ENCODE results near the gene TTC13.

TTC13 gene

DNA sequence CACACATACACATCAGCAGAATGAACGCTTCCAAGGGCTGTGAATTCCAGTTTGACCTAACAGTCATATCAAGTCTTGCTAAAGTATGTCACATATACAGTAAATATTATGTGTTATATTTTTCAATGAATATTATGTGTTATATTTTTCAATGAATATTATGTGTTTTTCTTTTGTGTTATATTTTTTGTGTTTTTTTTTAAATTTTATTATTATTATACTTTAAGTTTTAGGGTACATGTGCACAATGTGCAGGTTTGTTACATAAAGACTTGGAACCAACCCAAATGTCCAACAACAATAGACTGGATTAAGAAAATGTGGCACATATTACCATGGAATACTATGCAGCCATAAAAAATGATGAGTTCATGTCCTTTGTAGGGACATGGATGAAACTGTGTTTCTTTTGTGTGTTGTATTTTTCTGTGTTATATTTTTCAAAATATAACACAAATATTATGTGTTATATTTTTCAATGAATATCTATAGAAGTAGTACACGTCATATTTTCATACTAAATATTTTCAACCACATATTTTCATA is 35.5 kb downstream of the TTC13 start:
- no peak for DNase-seq (ENCODE audit: low spot score)

DNA sequence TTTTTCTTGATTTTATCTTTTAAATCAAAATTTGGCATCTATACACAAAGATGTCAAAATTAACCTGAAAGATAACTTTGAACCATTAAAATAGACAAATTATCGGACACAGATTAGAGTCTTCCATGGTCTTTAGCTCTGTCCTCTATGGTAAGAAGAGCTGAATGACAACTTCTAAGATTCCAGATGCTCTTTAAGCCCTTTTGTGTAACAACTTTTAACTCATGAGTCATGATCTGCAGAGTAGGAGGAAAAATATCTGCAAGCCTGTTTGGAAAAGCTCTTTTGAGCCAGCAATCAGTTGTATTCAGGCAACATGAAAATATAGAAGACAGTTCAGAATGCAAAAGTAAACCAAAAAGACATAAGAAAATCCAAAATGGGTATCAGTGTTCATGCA is 37.8 kb downstream of the TTC13 start:
- no peak for DNase-seq (ENCODE audit: low spot score)

GRCh38 chr1:230939806-230940489 is 38.7 kb downstream of the TTC13 start:
- no peak for DNase-seq (ENCODE audit: low spot score)

DNA sequence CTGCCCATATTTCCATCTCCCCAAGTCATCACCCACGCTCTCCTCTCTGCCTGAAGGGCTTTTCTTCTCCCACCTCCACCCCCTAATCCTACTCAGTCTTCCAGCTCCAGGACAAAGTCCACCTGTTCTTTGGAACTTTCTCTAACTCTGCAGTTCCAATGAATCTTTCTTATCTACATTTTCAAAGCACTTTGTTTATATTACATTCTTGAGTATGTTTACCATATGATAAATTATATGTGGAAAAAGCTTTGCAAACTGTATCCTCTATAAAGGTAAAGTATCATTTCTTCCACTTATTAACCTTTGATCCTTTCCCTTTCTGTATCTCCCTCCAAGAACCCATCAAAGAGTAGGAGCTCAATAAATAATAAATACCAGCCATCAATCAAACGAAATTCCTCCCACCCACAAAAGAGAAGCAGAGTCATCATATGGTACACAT is 39.7 kb downstream of the TTC13 start:
- DNase-seq (ENCODE audit: low spot score): no peak

- no peak for DNase-seq (ENCODE audit: low spot score)
These were observed 41.3 kb downstream of the TTC13 start for GRCh38 chr1:230937371-230937770.

DNA sequence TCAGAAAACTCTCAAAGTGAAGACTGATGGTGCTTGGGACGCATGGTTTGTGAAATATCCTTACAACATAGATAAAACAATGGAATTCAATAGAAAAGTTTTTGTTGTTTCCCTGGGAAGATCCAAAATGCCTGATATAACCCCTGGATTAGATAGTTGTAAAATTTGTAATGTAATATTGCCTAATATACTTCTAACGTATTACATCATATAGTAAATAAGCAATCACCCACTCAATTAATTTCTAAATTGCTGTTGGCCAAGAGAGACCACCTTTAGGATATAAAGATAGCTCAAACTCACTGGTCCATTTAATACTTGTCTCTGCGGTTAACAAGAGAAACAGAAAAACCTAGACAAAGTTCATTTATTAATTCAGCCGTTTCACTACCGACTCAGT is 42.2 kb downstream of the TTC13 start:
- no peak for DNase-seq (ENCODE audit: low spot score)

DNA sequence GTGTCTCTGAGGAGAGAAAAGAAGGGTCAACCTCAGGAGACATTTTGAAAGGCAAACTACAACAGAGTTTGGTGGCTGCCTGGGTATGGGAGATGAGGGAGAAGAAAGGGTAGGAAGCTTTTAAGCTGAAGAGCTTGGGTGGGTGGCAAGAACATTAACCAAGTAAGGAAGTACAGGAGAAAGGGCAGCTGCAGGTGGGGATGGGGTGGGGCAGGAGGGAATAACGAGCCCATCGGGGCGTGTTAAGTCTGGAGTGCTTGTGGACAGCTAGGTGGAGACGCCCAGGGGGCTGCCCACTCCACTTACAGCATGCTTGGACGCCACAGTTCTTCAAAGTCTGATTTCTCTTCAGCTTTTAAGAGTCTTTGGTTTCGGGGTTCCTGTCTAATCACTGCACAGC is 42.8 kb downstream of the TTC13 start:
- DNase-seq (ENCODE audit: low spot score): no peak

GRCh38 chr1:230930986-230931385 is 47.7 kb downstream of the TTC13 start:
- no peak for DNase-seq (ENCODE audit: low spot score)

DNA sequence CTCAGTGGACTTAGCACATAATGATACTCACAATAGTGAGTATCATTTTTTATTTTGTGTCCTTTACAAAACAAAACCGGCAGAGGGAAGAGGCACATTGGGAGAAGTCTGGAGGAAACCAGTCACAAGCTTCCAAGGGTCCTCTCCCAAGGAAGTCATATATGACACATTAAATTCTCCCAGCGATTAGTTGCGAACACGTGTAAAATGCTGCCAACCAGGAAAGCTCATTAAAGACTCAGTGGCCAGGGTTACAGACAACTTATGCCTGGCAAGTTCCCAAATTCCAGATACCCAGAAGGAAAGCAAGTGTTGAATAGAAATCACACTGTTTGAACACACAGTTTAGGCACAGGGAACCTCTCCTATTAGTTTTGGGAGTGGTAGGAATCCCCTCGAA is 52.5 kb downstream of the TTC13 start:
- DNase-seq (ENCODE audit: low spot score): no peak

GRCh38 chr1:230925608-230926007 is 53.1 kb downstream of the TTC13 start:
- DNase-seq (ENCODE audit: low spot score): no peak

GRCh38 chr1:230923176-230923575 is 55.5 kb downstream of the TTC13 start:
- no peak for DNase-seq (ENCODE audit: low spot score)

GRCh38 chr1:230922620-230923019 is 56.0 kb downstream of the TTC13 start:
- DNase-seq (ENCODE audit: low spot score): no peak

DNA sequence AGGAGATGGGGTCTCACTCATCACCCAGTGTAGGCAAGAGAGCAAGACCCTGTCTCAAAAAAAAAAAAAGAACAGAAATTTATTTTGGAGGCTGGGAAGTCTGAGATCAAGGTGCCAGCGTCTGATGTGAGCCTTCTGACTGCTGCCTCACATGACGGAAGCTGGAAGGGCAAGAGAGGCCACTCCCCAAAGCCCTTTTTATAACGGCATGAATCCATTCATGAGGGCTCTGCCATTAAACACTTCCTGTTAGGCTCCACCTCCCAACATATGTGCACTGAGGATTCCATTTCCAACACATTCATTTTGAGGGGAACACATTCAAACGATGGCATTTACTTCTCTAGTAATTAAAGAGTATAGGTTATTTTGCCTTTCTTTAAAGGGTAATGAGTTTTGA is 59.5 kb downstream of the TTC13 start:
- DNase-seq (ENCODE audit: low spot score): no peak

GRCh38 chr1:230917284-230918135 is 61.2 kb downstream of the TTC13 start:
- peak; percentile 74 for DNase-seq (ENCODE audit: low spot score)

DNA sequence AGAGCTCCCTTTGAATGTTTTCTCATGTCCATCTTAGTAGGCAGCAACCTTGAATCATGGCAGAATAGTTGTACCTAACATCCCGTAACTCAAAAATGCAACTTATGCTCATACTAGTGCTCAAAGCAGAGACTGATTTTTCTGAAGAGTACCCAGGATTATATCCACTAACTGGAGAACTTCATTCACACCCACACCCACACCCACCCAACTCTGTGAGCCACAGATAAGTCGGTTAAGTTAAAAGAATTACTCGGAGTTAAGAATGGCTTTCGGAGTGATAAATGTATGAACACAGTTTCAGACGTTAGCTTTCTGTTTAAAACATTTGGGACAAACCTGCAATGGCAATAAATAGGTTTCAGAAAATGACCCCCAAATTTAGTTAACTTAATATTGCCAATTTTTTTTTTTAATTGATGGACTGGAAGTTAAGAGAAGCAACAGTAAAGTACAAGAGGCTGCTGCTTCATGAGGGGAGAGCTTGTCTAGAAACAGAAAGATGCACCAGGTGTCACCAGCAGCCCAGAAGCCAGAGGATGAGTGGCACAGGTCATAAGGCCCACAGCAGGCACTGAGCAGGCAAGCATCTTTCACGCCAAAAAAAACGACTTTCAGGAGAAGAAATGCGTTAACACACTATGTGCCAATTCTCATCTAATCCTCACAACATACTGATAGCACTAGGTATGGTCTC is 61.9 kb downstream of the TTC13 start:
- no peak for DNase-seq (ENCODE audit: low spot score)

- DNase-seq (ENCODE audit: low spot score): no peak
These were observed 63.6 kb downstream of the TTC13 start for GRCh38 chr1:230915078-230915477.

DNA sequence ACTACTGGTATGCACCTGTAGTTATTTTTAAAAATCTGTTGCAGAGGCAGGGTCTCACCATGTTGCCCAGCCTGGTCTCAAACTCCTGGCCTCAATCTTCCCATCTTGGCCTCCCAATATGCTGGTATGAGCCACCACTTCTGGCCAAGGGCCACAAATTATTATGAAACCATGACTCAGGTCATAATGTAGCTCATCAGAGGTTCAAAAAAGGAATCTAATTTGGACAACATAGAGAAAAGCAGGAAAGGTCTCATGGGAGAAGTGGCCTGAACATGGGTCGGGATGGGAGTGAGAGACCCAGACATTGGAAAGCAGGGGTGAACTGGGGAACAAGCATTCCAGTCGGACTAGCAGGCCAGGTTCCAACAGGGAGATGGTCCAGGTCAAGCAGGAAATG is 65.2 kb downstream of the TTC13 start:
- no peak for DNase-seq (ENCODE audit: low spot score)

GRCh38 chr1:230910755-230911117 is 67.9 kb downstream of the TTC13 start:
- DNase-seq (ENCODE audit: low spot score): no peak

- DNase-seq (ENCODE audit: low spot score): no peak
These were observed 68.5 kb downstream of the TTC13 start for GRCh38 chr1:230909974-230910754.

GRCh38 chr1:230907472-230908205 is 71.0 kb downstream of the TTC13 start:
- DNase-seq (ENCODE audit: low spot score): no peak

DNA sequence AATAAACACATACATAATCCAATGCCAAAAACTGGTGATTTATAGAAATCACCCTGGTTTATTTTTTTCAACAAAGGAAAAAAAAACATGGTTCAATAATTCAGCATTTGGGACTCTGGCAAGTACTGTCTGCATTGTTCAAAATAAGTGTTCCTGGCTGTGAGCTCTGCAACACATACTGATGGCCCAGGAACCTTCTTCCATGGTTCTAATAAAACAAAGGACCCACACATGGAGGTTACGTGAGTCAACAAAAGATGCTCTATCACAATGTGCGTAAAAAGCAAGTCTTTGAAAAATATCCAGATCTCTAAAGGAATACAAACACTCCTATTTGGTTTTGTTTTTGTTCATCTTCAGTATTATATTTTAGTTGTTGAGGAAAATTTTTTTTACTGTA is 72.4 kb downstream of the TTC13 start:
- DNase-seq (ENCODE audit: low spot score): no peak
